H1 (cell line): ENCODE measurements around the gene SAMD4A. TPM values are rescaled to one million over a fixed set of nuclear protein-coding genes. Genes with fewer than 3 reads are reported as not detected.

ENCODE experiments used
- CTCF ChIP-seq, 3 experiments: IDR thresholded peaks; 1 replicate in 2 of 3; 2 replicates in 1 of 3; pipeline versions ENCODE4 v1.5.1 to v1.6.1; 2011; ENCODE audit warnings: low read length in 3 of 3, mild to moderate bottlenecking in 3 of 3, inconsistent platforms in 2 of 3, low read depth in 1 of 3, moderate library complexity in 1 of 3; ENCODE audit not compliant: insufficient read depth in 1 of 3; ENCODE audit errors: control extremely low read depth in 1 of 3
- EGR1 ChIP-seq: IDR thresholded peaks from 2 replicates; pipeline ENCODE4 v1.6.1; 2011; ENCODE audit warnings: low read depth, low read length, borderline replicate concordance
- EP300 ChIP-seq, 2 experiments: IDR thresholded peaks; 1 replicate in 1 of 2; 2 replicates in 1 of 2; pipeline ENCODE4 v1.6.1; 2011 to 2012; ENCODE audit warnings: low read depth in 2 of 2, low read length in 2 of 2, mild to moderate bottlenecking in 2 of 2, borderline replicate concordance in 1 of 2, inconsistent platforms in 1 of 2, moderate library complexity in 1 of 2
- HDAC2 ChIP-seq, 2 experiments: fragments of 300-600 bp in 1 of 2; sonication (generic) in 1 of 2; IDR thresholded peaks; 2 replicates each; pipeline ENCODE4 v1.6.1; 2011 to 2012; ENCODE audit warnings: low read depth in 2 of 2, low read length in 2 of 2, mild to moderate bottlenecking in 2 of 2, moderate library complexity in 2 of 2, borderline replicate concordance in 1 of 2, inconsistent platforms in 1 of 2
- MAFK ChIP-seq: IDR thresholded peaks from 2 replicates; pipeline ENCODE4 v1.6.1; 2012; ENCODE audit warnings: low read depth, mild to moderate bottlenecking, improper control_type of control experiment, low read length
- MAX ChIP-seq: IDR thresholded peaks from 2 replicates; pipeline ENCODE4 v1.6.1; 2012; ENCODE audit warnings: inconsistent platforms
- NANOG ChIP-seq: IDR thresholded peaks from 2 replicates; pipeline ENCODE4 v1.6.1; 2011; ENCODE audit warnings: low read length, low read depth, mild to moderate bottlenecking, inconsistent platforms; ENCODE audit not compliant: insufficient read depth, poor library complexity, severe bottlenecking
- POLR2AphosphoS5 ChIP-seq: IDR thresholded peaks from 2 replicates; pipeline ENCODE4 v1.6.1; 2011; ENCODE audit warnings: low read depth, low read length
- POU5F1 ChIP-seq: IDR thresholded peaks from 2 replicates; pipeline ENCODE4 v1.6.1; 2011; ENCODE audit warnings: low read depth, mild to moderate bottlenecking, low read length, moderate library complexity
- SIN3A ChIP-seq, 2 experiments: IDR thresholded peaks in 1 of 2; conservative IDR thresholded peaks in 1 of 2; 2 replicates each; pipeline ENCODE4 v1.6.1; 2011 to 2012; ENCODE audit warnings: low read length in 2 of 2, improper control_type of control experiment in 1 of 2, low read depth in 1 of 2, mild to moderate bottlenecking in 1 of 2
- TAF1 ChIP-seq: IDR thresholded peaks from 2 replicates; pipeline ENCODE4 v1.6.1; 2011; ENCODE audit warnings: mild to moderate bottlenecking, low read depth, low read length
- TCF12 ChIP-seq: IDR thresholded peaks from 2 replicates; pipeline ENCODE4 v1.6.1; 2011; ENCODE audit warnings: low read depth, mild to moderate bottlenecking, low read length
- polyA plus RNA-seq, 7 experiments: library from polyadenylated mRNA; depleted of rRNA in 3 of 7; stranded (reverse) in 5 of 7; unstranded in 2 of 7; fragments of >200 nt in 5 of 7; fragments of 200-250 nt in 2 of 7; gene quantifications; 1 replicate in 5 of 7; 2 replicates in 1 of 7; 4 replicates in 1 of 7; pipeline versions ENCODE4 v1.2.1 to v1.2.3, GENCODE V29; 2011 to 2013; ENCODE audit warnings: missing spikeins in 2 of 7, mixed read lengths in 2 of 7
- total RNA-seq: library from RNA; stranded (reverse); fragmentation: NEBNext Ultra II Directional; extraction: Animal tissue kit (Norgen Biotek cat#: 25700); gene quantifications from 2 replicates; pipeline ENCODE4 v1.2.1, GENCODE V29; 2021

Gene SAMD4A
- total and polyA plus RNA-seq, 2 of the 8 experiments (the other 6 are each of a cell fraction or from before 2014, with no cell fraction given) = 2.4 to 12.3 TPM

DNA sequence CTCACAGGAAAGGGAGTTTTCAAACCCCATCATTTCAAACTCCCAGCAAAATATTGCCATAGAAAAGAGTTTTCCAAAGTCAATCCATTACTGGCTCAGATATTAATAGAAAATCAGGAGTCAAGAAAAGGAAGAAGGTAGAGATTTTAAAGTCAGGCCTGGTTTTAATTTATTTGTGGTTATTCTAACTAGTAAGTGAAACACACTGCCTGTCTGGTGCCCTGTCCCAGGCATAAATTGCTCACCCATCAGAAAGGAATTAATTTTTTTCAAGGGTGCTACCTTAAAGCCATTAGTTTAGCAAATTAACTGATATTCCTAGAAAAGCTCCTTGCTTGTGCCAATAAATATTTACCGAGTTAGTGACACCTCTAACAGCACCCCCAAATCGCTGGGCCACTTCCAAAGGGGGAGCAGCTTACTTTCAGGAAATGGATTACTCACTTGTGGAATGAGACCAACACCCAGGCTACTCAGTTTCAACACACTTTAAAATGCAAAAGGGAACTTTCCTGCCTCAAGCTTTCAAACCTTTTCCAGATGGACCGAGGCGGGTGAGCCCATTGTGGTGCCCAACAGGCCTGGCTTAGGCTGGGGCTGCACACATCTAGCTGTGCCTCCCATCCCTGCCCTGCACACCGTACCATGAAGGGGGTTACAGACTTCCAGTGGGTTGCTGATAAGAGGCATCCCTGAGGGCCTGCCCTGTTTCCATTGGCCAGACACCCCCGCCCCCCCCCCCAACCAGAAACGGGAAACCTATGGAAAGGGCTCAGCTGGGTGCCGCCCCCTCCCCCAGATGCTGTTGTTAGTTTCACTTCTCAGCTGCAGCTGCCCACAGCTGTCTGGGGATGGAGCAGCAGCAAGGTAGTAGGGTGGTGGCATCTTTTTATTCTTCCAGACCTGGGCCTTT lies 117.2 kb downstream of the SAMD4A start (continued):
- peak; percentile 20 to 72; a peak in 2 of 3 replicates for TF ChIP-seq EP300 (IDR thresholded peaks at IDR 0.05; ENCODE audit: borderline replicate concordance in 1 of 2, low read depth in 2 of 2, low read length in 2 of 2)
- TF ChIP-seq MAFK = no peak
- peak; percentile 62; the same call in 1 of the 2 replicates for TF ChIP-seq POLR2AphosphoS5
- TF ChIP-seq NANOG = no peak
- peak; percentile 94 for TF ChIP-seq TCF12
- no peak for TF ChIP-seq POU5F1
- TF ChIP-seq CTCF (IDR thresholded peaks at IDR 0.05; ENCODE audit: control extremely low read depth in 1 of 3, insufficient read depth in 1 of 3, low read depth in 1 of 3, low read length in 3 of 3) = no peak
- no peak; the same call in 1 of the 2 replicates for TF ChIP-seq MAX
- TF ChIP-seq TAF1 = peak; percentile 51; the same call in 1 of the 2 replicates
- peak in 1 of 2 experiments; percentile 51; a peak in 1 of 4 replicates for TF ChIP-seq SIN3A (conservative IDR thresholded peaks at IDR 0.05 in 1 of 2, IDR thresholded peaks at IDR 0.05 in 1 of 2; ENCODE audit: low read depth in 1 of 2, low read length in 2 of 2)
- 0 out of 4 replicates have a peak, but pooled peaks of 1 of the 2 experiments have one; percentile 34 for TF ChIP-seq HDAC2 (IDR thresholded peaks at IDR 0.05; ENCODE audit: borderline replicate concordance in 1 of 2, low read depth in 2 of 2, low read length in 2 of 2)
- peak; percentile 64; the same call in 1 of the 2 replicates for TF ChIP-seq EGR1
